Hematopoietic multipotent progenitor cell treated with erythropoietin and hydrocortisone succinate and interleukin-3 and kit ligand, for 4 days (in vitro differentiated cells): Measurements from ENCODE around the gene RGPD5.
"Not testable (repeated sequence)": the region's sequence is repeated elsewhere in the genome, so short reads cannot be mapped to it uniquely, and the experiment has no call there.

Experiments used
- DNase-seq: peaks from one replicate; pipeline ENCODE4 v3.0.0-alpha.2; 2015

The RGPD5 gene

GRCh38 chr2:109894141-109894540 lies 100.0 kb downstream of the RGPD5 start:
- DNase-seq, result not testable (repeated sequence)

GRCh38 chr2:109895090-109895869 lies 101.2 kb downstream of the RGPD5 start:
- DNase-seq, result not testable (repeated sequence)

- not testable (repeated sequence) for DNase-seq
Observed at GRCh38 chr2:109896212-109896611, 102.1 kb downstream of the RGPD5 start.

- DNase-seq, result not testable (repeated sequence)
Observed at GRCh38 chr2:109897769-109898461, 103.8 kb downstream of the RGPD5 start.

- DNase-seq, result not testable (repeated sequence)
Observed at GRCh38 chr2:109898462-109899336, 104.6 kb downstream of the RGPD5 start, which contains the start of gene LIMS3. TSS of gene LIMS3 (plus strand) at chr2:109898688. CDS start at chr2:109898729, 41 bp downstream.

GRCh38 chr2:109905796-109906195 lies 111.7 kb downstream of the RGPD5 start:
- not testable (repeated sequence) for DNase-seq
